Mesendoderm (in vitro differentiated cells): ENCODE measurements around the gene SHOC1. TPM values are rescaled to one million over a fixed set of nuclear protein-coding genes. Genes with fewer than 3 reads are reported as not detected.
A peak's percentile ranks its signal among the peaks of the same experiment; 100 is the strongest.

ENCODE experiments used
- DNase-seq: peaks from one replicate; pipeline ENCODE4 v3.0.0; 2013
- H2AK5ac ChIP-seq: 2 replicates; pipeline ENCODE4 v1.6.1; 2013; ENCODE audit warnings: low read length, inconsistent platforms
- H2BK120ac ChIP-seq: 2 replicates; pipeline ENCODE4 v1.6.1; 2013; ENCODE audit warnings: low read depth, mild to moderate bottlenecking, low read length, moderate library complexity, mixed read lengths
- H2BK15ac ChIP-seq: replicated peaks from 2 replicates; pipeline ENCODE4 v1.6.1; 2013; ENCODE audit warnings: low read depth, mild to moderate bottlenecking, moderate library complexity
- H2BK5ac ChIP-seq: 2 replicates; pipeline ENCODE4 v1.6.1; 2013; ENCODE audit warnings: low read length, inconsistent platforms
- H3K18ac ChIP-seq: 2 replicates; pipeline ENCODE4 v1.6.1; 2013; ENCODE audit warnings: mild to moderate bottlenecking, low read length, mixed read lengths
- H3K23ac ChIP-seq: one replicate; pipeline ENCODE4 v1.6.1; 2013; ENCODE audit warnings: low read length
- H3K27ac ChIP-seq: 2 replicates; pipeline ENCODE4 v1.5.1; 2013; ENCODE audit warnings: low read depth, mild to moderate bottlenecking, inconsistent platforms, low read length, moderate library complexity
- H3K27me3 ChIP-seq: 2 replicates; pipeline ENCODE4 v1.6.1; 2013; ENCODE audit warnings: low read length, control low read depth, mild to moderate bottlenecking, inconsistent platforms; ENCODE audit not compliant: insufficient read depth, poor library complexity
- H3K36me3 ChIP-seq: 2 replicates; pipeline ENCODE4 v1.6.1; 2013; ENCODE audit warnings: low read length, inconsistent platforms; ENCODE audit not compliant: control insufficient read depth, insufficient read depth
- H3K4ac ChIP-seq: one replicate; pipeline ENCODE4 v1.6.1; 2013; ENCODE audit warnings: low read depth, mild to moderate bottlenecking, low read length, moderate library complexity
- H3K4me1 ChIP-seq: 2 replicates; pipeline ENCODE4 v1.6.1; 2013; ENCODE audit warnings: low read depth, low read length, inconsistent platforms; ENCODE audit not compliant: control insufficient read depth
- H3K4me2 ChIP-seq: 2 replicates; pipeline ENCODE4 v1.6.1; 2013; ENCODE audit warnings: low read length
- H3K4me3 ChIP-seq: 2 replicates; pipeline ENCODE4 v1.5.1; 2013; ENCODE audit warnings: mild to moderate bottlenecking, low read length
- H3K56ac ChIP-seq: one replicate; pipeline ENCODE4 v1.6.1; 2013; ENCODE audit warnings: low read length
- H3K79me1 ChIP-seq: 2 replicates; pipeline ENCODE4 v1.6.1; 2013; ENCODE audit warnings: low read length, inconsistent platforms
- H3K79me2 ChIP-seq: 2 replicates; pipeline ENCODE4 v1.6.1; 2013; ENCODE audit warnings: mild to moderate bottlenecking, low read length; ENCODE audit not compliant: control insufficient read depth, insufficient read depth
- H3K9ac ChIP-seq: 2 replicates; pipeline ENCODE4 v1.6.1; 2013; ENCODE audit warnings: low read length, inconsistent platforms
- H4K5ac ChIP-seq: one replicate; pipeline ENCODE4 v1.6.1; 2013; ENCODE audit warnings: low read length
- H4K8ac ChIP-seq: one replicate; pipeline ENCODE4 v1.6.1; 2013; ENCODE audit warnings: low read depth, mild to moderate bottlenecking, control low read depth, low read length, moderate library complexity
- WGBS: extraction: QIAGEN DNeasy Blood & Tissue Kit; methylation state at CpG from one replicate; pipeline ENCODE4 v1.1.7; 2013; ENCODE audit warnings: low lambda C conversion rate, missing lambda C conversion rate; ENCODE audit not compliant: insufficient coverage; ENCODE audit errors: extremely low coverage; 5-methylcytosine and 5-hydroxymethylcytosine counted together
- small RNA-seq: library from polyadenylated mRNA; stranded (forward); fragments of <200 nt; extraction: miRNeasy Mini kit (QIAGEN cat#:217004); gene quantifications from one replicate; pipeline ENCODE3, GENCODE V24; 2013; ENCODE audit not compliant: insufficient read depth

Gene SHOC1

GRCh38 chr9:111759762-111760639 lies 34.7 kb downstream of the SHOC1 start:
- H3K79me1 ChIP-seq, result no peaks in the 10 kb centered on the region
- WGBS, result no CpG with 5 or more reads among the region's 2 CpGs
- no peak overlapping the region for H4K8ac ChIP-seq
- H2BK5ac ChIP-seq, result no peak overlapping the region
- no peak overlapping the region for H2AK5ac ChIP-seq
- no peaks in the 10 kb centered on the region for H3K36me3 ChIP-seq
- no peak overlapping the region for H3K4ac ChIP-seq
- no peak overlapping the region for H3K56ac ChIP-seq
- no peak overlapping the region for H4K5ac ChIP-seq
- no peaks in the 10 kb centered on the region for H3K27me3 ChIP-seq
- no peak overlapping the region for H2BK15ac ChIP-seq
- H3K4me2 ChIP-seq, result no peak overlapping the region
- no peak overlapping the region for H3K9ac ChIP-seq
- H3K4me3 ChIP-seq, result no peak overlapping the region
- no peak overlapping the region for H2BK120ac ChIP-seq
- no peaks in the 10 kb centered on the region for H3K79me2 ChIP-seq
- no peak overlapping the region for H3K27ac ChIP-seq
- DNase-seq, result peak; percentile 76
- H3K4me1 ChIP-seq, result no peaks in the 10 kb centered on the region
- H3K18ac ChIP-seq, result no peak overlapping the region
- no peak overlapping the region for H3K23ac ChIP-seq

GRCh38 chr9:111754800-111755199 lies 39.9 kb downstream of the SHOC1 start:
- no peak overlapping the region for H2BK5ac ChIP-seq
- no peak overlapping the region for H3K23ac ChIP-seq
- no peak for DNase-seq
- no peak overlapping the region for H4K5ac ChIP-seq
- no peaks in the 10 kb centered on the region for H3K36me3 ChIP-seq
- no peak overlapping the region for H3K56ac ChIP-seq
- no peak overlapping the region for H3K4ac ChIP-seq
- no peaks in the 10 kb centered on the region for H3K79me1 ChIP-seq
- H3K4me3 ChIP-seq, result no peak overlapping the region
- H3K4me1 ChIP-seq, result no peaks in the 10 kb centered on the region
- no peak overlapping the region for H3K9ac ChIP-seq
- H2AK5ac ChIP-seq, result no peak overlapping the region
- H3K27me3 ChIP-seq, result no peaks in the 10 kb centered on the region
- no peak overlapping the region for H3K27ac ChIP-seq
- no peaks in the 10 kb centered on the region for H3K79me2 ChIP-seq
- H2BK120ac ChIP-seq, result no peak overlapping the region
- no peak overlapping the region for H2BK15ac ChIP-seq
- no peak overlapping the region for H3K18ac ChIP-seq
- no peak overlapping the region for H3K4me2 ChIP-seq
- no peak overlapping the region for H4K8ac ChIP-seq
- WGBS, result no CpG with 5 or more reads among the region's 1 CpG

GRCh38 chr9:111752455-111752854 lies 42.3 kb downstream of the SHOC1 start:
- Histone ChIP-seq H2AK5ac (no peak overlapping the region), H3K9ac (no peak overlapping the region), H4K8ac (no peak overlapping the region), H3K36me3 (no peaks in the 10 kb centered on the region), H3K4me1 (no peaks in the 10 kb centered on the region), H4K5ac (no peak overlapping the region), H3K27me3 (no peaks in the 10 kb centered on the region), H3K56ac (no peak overlapping the region), H3K27ac (no peak overlapping the region), H3K4me3 (no peak overlapping the region), H2BK5ac (no peak overlapping the region), H3K23ac (no peak overlapping the region), H3K18ac (no peak overlapping the region), H3K79me1 (no peaks in the 10 kb centered on the region), H3K4me2 (no peak overlapping the region), H3K79me2 (no peaks in the 10 kb centered on the region), H3K4ac (no peak overlapping the region), H2BK15ac (no peak overlapping the region), H2BK120ac (no peak overlapping the region)
- DNase-seq, result no peak
- no CpG with 5 or more reads among the region's 1 CpG for WGBS

Small RNAs within 50 kb of the gene (small RNA-seq; reads per million reads assigned to genes)
- gene RNU6-1013P, result not detected
